Skin epidermis (tissue), 12 donors: ENCODE results near the gene ASIC2.

ENCODE experiments used
- H3K27ac ChIP-seq, 21 experiments: fragments of 200-600 bp; sonication (generic) in 11 of 21; one replicate each; pipeline ENCODE4 v1.5.0; 2020; ENCODE audit warnings: mild to moderate bottlenecking in 3 of 21, inconsistent platforms in 2 of 21, moderate library complexity in 2 of 21
- H3K4me3 ChIP-seq, 7 experiments: fragments of 200-600 bp; sonication (generic) in 2 of 7; one replicate each; pipeline ENCODE4 v1.5.0; 2020; ENCODE audit warnings: inconsistent platforms in 2 of 7, mild to moderate bottlenecking in 2 of 7, moderate library complexity in 1 of 7

ASIC2 gene

GRCh38 chr17:33292981-33293867 lies at the start of gene ASIC2:
Gene ASIC2 (minus strand): TSS chr17:33293295.
- no peak within 1 kb of the TSS for H3K27ac ChIP-seq
- H3K4me3 ChIP-seq = peak within 1 kb of the TSS in 3 of 7 experiments; percentile 12 to 32 (median 23)

DNA sequence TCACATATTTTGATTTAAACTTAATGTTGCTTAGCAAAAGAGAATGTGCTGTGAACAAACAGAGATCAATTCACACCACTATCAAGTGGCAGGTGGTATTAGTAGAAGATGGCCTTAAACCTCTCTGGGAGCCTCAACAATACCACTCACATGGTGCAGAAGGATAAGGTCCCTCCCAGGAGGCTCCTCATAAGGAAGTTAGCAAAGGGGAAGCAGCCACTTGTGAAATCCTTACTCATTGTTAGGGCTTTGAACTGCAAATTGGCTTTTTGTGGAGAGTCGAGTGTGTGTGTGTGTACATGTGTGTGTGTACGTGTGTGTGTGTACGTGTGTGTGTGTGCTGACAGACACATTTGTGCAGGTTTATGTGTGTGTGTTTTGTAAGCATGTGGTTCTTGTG lies 48.9 kb upstream of the ASIC2 start:
- Histone ChIP-seq H3K27ac (no peak overlapping the region), H3K4me3 (no peak overlapping the region)

DNA sequence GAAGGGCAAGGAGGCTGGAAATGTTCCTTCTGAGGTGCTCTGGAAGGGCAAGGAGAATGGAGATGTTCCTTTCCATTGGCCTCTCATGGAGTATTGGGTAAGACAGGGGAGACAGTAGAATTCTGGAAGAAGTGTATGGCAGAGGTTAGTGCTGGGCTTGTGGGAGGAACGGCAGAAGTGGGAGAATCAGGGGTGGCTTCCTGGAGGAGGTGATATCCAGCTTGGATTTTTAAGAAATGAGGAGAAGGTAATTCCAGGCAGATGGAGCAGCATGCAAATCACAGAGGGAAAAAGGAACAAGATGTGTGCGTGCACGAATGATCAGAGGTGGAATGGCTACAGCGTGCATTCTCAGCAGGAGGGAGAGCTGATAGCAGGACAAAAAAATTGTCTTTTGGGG lies 45.1 kb upstream of the ASIC2 start:
- no peak overlapping the region for H3K27ac ChIP-seq
- H3K4me3 ChIP-seq = no peak overlapping the region

DNA sequence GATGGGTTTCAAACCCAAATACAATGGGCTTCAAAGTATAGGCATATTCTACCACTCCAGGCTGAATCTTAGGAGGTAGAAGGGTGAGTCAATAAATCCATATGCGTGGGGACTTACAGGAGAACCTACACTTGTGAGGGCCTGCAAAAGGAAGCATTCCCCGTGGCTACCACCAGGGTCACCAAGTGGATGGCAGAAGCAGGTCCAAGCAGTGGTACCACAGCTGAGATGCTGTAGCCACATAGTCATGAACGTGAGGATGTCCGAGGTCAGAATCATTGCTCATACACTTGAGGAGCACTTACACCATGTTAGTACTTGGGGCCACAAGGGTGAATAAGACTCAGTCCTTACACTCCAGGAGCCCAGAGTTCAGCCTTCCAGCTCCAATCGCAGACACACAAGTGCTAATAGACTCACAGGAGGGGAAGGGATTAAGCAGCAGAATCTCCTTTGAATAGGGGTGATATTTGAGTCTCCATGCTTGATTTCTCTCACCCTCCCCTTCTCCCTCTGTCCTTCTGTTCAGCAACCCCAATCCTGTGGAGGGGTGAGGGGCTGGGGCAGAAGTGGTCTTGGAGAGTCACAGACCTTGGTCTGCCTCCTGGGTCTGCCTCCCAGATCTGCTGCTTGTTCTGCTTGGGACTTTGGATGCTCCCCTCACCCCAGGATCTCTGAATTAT lies 42.5 kb upstream of the ASIC2 start:
- H3K4me3 ChIP-seq = no peak overlapping the region
- H3K27ac ChIP-seq = no peak overlapping the region

- no peak overlapping the region for H3K4me3 ChIP-seq
- H3K27ac ChIP-seq = no peak overlapping the region
Measured at GRCh38 chr17:33334703-33335102, 41.6 kb upstream of the ASIC2 start.

- Histone ChIP-seq H3K4me3 (no peak overlapping the region), H3K27ac (no peak overlapping the region)
Measured at GRCh38 chr17:33330877-33331276, 37.8 kb upstream of the ASIC2 start.

- Histone ChIP-seq H3K4me3 (no peak overlapping the region), H3K27ac (no peak overlapping the region)
Measured at GRCh38 chr17:33328129-33328528, 35.0 kb upstream of the ASIC2 start.

DNA sequence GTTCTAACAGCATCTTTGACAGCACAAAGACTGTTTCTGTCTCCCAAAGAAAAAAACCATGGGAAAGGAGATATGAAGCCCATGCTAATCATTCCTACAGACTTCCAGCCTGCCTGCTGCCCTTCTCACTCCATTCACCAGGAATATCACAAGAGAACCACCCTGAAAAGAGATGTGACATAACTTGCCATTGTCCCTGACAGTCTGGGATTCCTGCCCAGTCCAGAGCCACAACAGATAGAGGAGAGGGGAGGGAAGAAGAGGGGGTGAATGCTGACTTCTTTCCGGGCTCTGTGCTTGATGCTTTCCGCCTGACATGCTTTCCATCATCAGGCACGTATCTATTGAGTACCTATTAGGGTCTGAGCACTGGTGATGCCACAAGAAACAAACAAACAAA lies 31.6 kb upstream of the ASIC2 start:
- H3K4me3 ChIP-seq = no peak overlapping the region
- no peak overlapping the region for H3K27ac ChIP-seq

- Histone ChIP-seq H3K27ac (no peak overlapping the region), H3K4me3 (no peak overlapping the region)
Measured at GRCh38 chr17:33322063-33322462, 29.0 kb upstream of the ASIC2 start.

GRCh38 chr17:33318241-33318640 lies 25.1 kb upstream of the ASIC2 start:
- H3K27ac ChIP-seq = no peak overlapping the region

DNA sequence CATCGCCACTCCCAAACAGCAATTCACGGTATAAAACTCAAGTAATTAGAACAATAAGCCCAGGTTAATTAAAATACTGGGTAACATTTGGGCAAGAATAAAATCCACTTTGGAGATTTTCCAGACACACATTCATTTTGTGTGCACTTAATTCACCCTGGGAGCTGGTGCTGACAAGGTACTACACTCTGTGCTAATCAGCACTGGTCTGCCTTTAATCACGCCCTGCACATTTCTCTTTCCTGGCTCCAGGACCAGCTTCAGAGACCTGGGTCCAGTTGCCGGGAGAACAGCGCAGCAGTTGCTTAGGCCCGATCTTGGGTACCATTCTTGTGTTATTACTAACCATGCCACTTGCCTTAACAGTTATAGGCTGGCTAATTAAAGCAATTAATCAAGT lies 23.7 kb upstream of the ASIC2 start:
- no peak overlapping the region for H3K27ac ChIP-seq
- H3K4me3 ChIP-seq = no peak overlapping the region

More at GRCh38 chr17:33318241-33318640, 25.1 kb upstream of the ASIC2 start:
- H3K4me3 ChIP-seq = no peak overlapping the region

DNA sequence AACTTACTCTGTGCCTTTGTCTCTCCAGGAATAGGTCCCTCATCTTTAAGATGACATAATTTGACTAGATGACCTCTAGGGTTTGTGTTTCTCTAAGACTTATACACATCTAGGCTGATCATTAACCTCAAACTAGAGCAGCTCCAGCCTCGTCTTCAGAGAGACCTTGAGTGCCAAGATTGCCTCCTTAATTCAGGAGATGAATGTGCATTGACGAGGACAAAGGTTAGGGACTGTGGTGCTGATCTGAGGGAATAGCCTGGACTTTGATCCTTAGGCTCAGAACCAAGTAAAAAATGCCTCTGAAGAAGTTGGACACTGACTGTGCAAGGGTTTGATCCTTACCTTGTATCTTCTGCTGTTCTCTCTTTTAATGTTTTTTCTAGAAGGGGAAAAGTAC lies 17.2 kb upstream of the ASIC2 start:
- Histone ChIP-seq H3K4me3 (no peak overlapping the region), H3K27ac (no peak overlapping the region)

DNA sequence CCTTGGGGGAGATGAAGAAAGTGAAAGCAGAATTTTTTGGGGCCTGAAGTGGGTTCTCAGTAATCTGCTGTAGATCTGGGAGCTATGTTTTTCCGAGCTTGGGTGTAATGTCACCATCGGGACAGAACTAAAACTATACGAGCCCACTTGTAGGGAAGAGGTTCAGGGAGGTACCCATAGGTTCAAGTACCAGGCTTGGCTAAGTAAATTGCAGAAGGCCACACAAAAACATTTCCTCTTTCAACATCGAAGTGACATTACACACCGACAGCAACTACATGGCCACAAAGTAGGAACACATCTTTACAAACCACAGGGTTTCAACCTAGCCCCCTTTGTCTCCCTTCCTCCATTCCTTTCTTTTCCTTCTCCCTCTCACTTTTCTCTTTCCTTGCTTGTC lies 10.2 kb upstream of the ASIC2 start:
- Histone ChIP-seq H3K4me3 (no peak overlapping the region), H3K27ac (no peak overlapping the region)

- no peak overlapping the region for H3K4me3 ChIP-seq
- no peak overlapping the region for H3K27ac ChIP-seq
Measured at GRCh38 chr17:33302394-33302793, 9.3 kb upstream of the ASIC2 start.

GRCh38 chr17:33300241-33300640 lies 7.1 kb upstream of the ASIC2 start:
- no peak overlapping the region for H3K4me3 ChIP-seq
- H3K27ac ChIP-seq = no peak overlapping the region

GRCh38 chr17:33299115-33299514 lies 6.0 kb upstream of the ASIC2 start:
- Histone ChIP-seq H3K4me3 (no peak overlapping the region), H3K27ac (no peak overlapping the region)

DNA sequence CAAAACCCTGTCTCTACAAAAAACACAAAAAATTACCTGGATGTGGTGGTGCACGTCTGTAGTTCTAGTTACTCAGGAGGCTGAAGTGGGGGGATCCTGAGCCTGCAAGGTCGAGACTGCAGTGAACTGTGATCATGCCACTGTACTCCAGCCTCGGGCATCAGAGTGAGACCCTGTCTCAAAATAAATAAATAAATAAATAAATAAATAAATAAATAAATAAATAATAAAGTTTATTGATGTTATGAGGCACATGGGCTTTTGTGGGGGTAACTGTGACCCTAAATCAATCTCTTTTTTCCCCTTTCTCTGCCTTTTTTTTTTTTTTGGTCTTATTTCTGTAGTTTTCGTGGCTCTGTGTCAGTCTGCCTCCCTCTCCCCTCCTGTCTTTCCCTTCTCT lies 4.5 kb upstream of the ASIC2 start:
- no peak overlapping the region for H3K4me3 ChIP-seq
- no peak overlapping the region for H3K27ac ChIP-seq

GRCh38 chr17:33294994-33295393 lies 1.9 kb upstream of the ASIC2 start:
- no peak overlapping the region for H3K4me3 ChIP-seq
- no peak overlapping the region for H3K27ac ChIP-seq

DNA sequence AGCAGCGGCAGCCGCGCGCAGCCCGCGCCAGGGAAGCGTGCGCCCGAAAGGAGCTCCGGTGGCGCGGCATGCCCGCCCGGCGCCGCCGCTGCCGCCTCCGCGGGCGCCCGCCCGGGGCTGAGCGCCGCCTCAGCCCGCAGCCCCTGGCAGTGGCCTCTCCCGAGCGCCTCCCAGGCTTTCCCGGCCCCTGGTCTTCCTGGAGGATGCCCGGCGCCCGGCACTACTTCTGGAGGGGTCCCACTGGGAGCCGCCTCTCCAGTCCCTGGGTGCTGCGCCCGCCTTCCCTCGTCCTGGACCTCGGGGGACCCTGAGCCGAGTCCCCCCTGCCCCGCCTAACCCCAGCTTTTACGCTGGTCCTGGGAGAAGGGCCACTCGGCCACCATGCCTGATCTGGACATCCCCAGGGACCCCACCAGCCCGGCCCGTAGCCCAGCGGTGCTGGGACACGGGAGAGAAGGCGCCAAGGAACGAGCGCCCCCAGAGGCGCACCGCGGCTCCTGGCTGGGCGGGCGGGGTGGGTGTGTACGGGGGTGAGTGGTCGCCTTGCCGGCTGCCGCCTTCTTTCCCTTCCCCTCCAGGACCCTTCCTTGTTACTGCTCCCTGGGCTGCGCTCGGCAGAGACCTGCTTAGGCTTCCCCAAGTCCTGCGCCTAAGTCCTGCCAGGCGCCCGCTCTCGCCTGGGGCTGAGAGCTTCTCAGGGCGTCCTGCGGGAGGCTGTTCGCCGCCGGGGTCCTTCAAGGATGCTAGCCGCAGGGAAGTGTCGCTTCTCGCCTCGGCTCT lies 704 bp downstream of the ASIC2 start:
- no peak overlapping the region for H3K27ac ChIP-seq
- H3K4me3 ChIP-seq = peak overlapping the region in 3 of 7 experiments; percentile 12 to 32 (median 23)
